DND-41 (cell line): ENCODE measurements around the gene ABLIM2.
"Not testable (repeated sequence)": the region's sequence is repeated elsewhere in the genome, so short reads cannot be mapped to it uniquely, and the experiment has no call there.

Experiments used
- EZH2 ChIP-seq: IDR thresholded peaks from 3 replicates; pipeline ENCODE4 v1.6.1; 2012; ENCODE audit warnings: borderline replicate concordance, low read depth, mild to moderate bottlenecking, moderate library complexity, low read length, inconsistent platforms; ENCODE audit not compliant: severe bottlenecking
- TF ChIP-seq, protein P1 (sequence below): IDR thresholded peaks from 2 replicates; pipeline ENCODE4 v1.5.1; 2012; ENCODE audit warnings: borderline replicate concordance, low read length, moderate library complexity, mild to moderate bottlenecking; ENCODE audit not compliant: poor library complexity, severe bottlenecking; ENCODE audit errors: extremely low read depth

DNA sequence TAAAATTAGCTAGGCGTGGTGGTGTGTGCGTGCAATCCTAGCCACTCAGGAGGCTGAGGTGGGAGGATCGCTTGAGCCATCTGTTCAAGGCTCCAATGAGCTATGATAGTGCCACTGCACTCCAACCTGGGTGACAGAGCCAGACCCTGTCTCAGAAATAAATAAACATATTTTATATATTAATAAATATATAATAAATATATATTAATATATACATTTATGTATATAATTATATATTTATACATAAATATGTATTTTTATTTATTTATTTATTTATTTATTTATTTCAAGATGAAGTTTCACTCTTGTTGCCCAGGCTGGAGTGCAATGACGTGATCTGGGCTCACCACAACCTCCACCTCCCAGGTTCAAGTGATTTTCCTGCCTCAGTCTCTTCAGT is 214.9 kb downstream of the ABLIM2 start:
- TF ChIP-seq, protein P1, sequence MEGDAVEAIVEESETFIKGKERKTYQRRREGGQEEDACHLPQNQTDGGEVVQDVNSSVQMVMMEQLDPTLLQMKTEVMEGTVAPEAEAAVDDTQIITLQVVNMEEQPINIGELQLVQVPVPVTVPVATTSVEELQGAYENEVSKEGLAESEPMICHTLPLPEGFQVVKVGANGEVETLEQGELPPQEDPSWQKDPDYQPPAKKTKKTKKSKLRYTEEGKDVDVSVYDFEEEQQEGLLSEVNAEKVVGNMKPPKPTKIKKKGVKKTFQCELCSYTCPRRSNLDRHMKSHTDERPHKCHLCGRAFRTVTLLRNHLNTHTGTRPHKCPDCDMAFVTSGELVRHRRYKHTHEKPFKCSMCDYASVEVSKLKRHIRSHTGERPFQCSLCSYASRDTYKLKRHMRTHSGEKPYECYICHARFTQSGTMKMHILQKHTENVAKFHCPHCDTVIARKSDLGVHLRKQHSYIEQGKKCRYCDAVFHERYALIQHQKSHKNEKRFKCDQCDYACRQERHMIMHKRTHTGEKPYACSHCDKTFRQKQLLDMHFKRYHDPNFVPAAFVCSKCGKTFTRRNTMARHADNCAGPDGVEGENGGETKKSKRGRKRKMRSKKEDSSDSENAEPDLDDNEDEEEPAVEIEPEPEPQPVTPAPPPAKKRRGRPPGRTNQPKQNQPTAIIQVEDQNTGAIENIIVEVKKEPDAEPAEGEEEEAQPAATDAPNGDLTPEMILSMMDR, result not testable (repeated sequence)
- not testable (repeated sequence) for TF ChIP-seq EZH2
